Thyroid gland (tissue), 4 donors: Measurements from ENCODE around the gene PRKRIP1. TPM values are rescaled to one million over a fixed set of nuclear protein-coding genes. Genes with fewer than 3 reads are reported as not detected.

ENCODE experiments used
- DNase-seq, 2 donors: peaks; one replicate each; pipeline ENCODE4 v3.0.0-alpha.2; 2019
- H3K27ac ChIP-seq, 3 donors: fragments of 200-600 bp; sonication (generic); 1 replicate in 2 of 3; 2 replicates in 1 of 3; pipeline ENCODE4 v1.5.1; 2016 to 2019; ENCODE audit warnings: mild to moderate bottlenecking in 1 of 3, moderate library complexity in 1 of 3
- H3K27me3 ChIP-seq: fragments of 200-600 bp; sonication (generic); one replicate; pipeline ENCODE4 v1.5.1; 2019
- H3K36me3 ChIP-seq, 2 donors: fragments of 200-600 bp; sonication (generic); one replicate each; pipeline ENCODE4 v1.5.1; 2016 to 2019
- H3K4me1 ChIP-seq, 2 donors: fragments of 200-600 bp; sonication (generic); one replicate each; pipeline ENCODE4 v1.5.1; 2017 to 2019
- H3K4me3 ChIP-seq, 3 donors: fragments of 200-600 bp; sonication (generic); replicated peaks in 1 of 3; 1 replicate in 2 of 3; 2 replicates in 1 of 3; pipeline ENCODE4 v1.5.1; 2016; ENCODE audit warnings: mild to moderate bottlenecking in 1 of 3
- H3K9me3 ChIP-seq: fragments of 200-600 bp; sonication (generic); one replicate; pipeline ENCODE4 v1.5.1; 2017
- CTCF ChIP-seq, 6 experiments: fragments of 200-600 bp in 3 of 6; fragments of 450-650 bp in 3 of 6; sonication (generic) in 3 of 6; IDR thresholded peaks; one replicate each; pipeline ENCODE4 v1.5.1; 2016 to 2019; ENCODE audit warnings: antibody characterized with exemption in 6 of 6, mild to moderate bottlenecking in 2 of 6, inconsistent platforms in 1 of 6, moderate library complexity in 1 of 6
- POLR2A ChIP-seq, 2 donors: fragments of 450-650 bp; IDR thresholded peaks; one replicate each; pipeline ENCODE4 v1.6.1; 2017; ENCODE audit warnings: antibody characterized with exemption in 2 of 2, mild to moderate bottlenecking in 2 of 2, moderate library complexity in 1 of 2
- WGBS, 2 donors: methylation state at CpG; one replicate each; pipeline ENCODE4 v1.1.5; 2017; 5-methylcytosine and 5-hydroxymethylcytosine counted together
- intact Hi-C: fragments of 100-400 bp; cut with DNase I; formaldehyde crosslinking; loops from one replicate; pipeline ENCODE4 v1.15.1; 2023
- total RNA-seq, 4 donors: library from RNA; depleted of rRNA; stranded (reverse); fragments of >200 nt; gene quantifications; one replicate each; pipeline ENCODE4 v1.2.3, GENCODE V29; 2016

The PRKRIP1 gene
- total RNA-seq, 4 donors from 2014 or later, result 31.8 to 43.7 (median 37.7) TPM

GRCh38 chr7:102444961-102445673, 49.0 kb downstream of the PRKRIP1 start:
- peaks cover 14 to 27% of the 10 kb centered on the region in 2 donors for H3K36me3 ChIP-seq
- H3K27me3 ChIP-seq, result no peaks in the 10 kb centered on the region
- no peak for DNase-seq
- TF ChIP-seq POLR2A (IDR thresholded peaks at IDR 0.05), result no peak
- no peak for TF ChIP-seq CTCF (IDR thresholded peaks at IDR 0.05)
- H3K4me1 ChIP-seq, result peaks cover 0 to 4% of the 10 kb centered on the region in 2 donors
- H3K4me3 ChIP-seq, result no peak overlapping the region
- no peaks in the 10 kb centered on the region for H3K9me3 ChIP-seq
- 93 to 94% methylated on average over 17 of the region's 17 CpGs for WGBS, 2 donors
- no peak overlapping the region for H3K27ac ChIP-seq
- intact Hi-C loops, result no loop called here

DNA sequence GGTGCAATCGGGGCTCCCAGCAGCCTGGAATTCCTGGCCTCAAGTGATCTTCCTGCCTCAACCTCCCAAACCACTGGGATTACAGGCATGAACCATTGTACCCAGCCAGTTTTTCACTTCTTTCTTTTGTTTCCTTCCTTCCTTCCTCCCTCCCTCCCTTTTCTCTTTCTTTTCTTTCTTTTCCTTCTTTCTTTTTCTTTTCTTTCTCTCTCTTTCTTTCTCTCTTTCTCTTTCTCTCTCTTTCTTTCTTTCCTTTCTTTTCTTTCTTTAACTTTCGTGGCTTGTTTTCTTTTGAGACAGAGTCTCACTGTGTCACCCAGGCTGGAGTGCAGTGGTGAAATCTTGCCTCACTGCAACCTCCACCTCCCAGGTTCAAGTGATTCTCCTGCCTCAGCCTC, 49.5 kb downstream of the PRKRIP1 start:
- WGBS, 2 donors, result 50 to 90% methylated on average over 2 of the region's 2 CpGs
- H3K27ac ChIP-seq, result no peak overlapping the region

GRCh38 chr7:102446387-102447156, 50.4 kb downstream of the PRKRIP1 start:
- Histone ChIP-seq H3K4me1 (no peaks in the 10 kb centered on the region), H3K27ac (no peak overlapping the region), H3K4me3 (no peak overlapping the region), H3K9me3 (no peaks in the 10 kb centered on the region), H3K27me3 (no peaks in the 10 kb centered on the region), H3K36me3 (peaks cover 14 to 26% of the 10 kb centered on the region in 2 donors)
- WGBS, 2 donors, result 95 to 97% methylated on average over 39 to 41 of the region's 41 CpGs
- DNase-seq, result no peak
- TF ChIP-seq POLR2A (IDR thresholded peaks at IDR 0.05), result no peak
- no peak for TF ChIP-seq CTCF (IDR thresholded peaks at IDR 0.05)
- intact Hi-C loops, result no loop called here

More for the DNA sequence above, 49.5 kb downstream of the PRKRIP1 start:
- Histone ChIP-seq H3K27me3 (no peaks in the 10 kb centered on the region), H3K36me3 (peaks cover 14 to 27% of the 10 kb centered on the region in 2 donors), H3K4me1 (peaks cover 0 to under 1% of the 10 kb centered on the region in 2 donors), H3K4me3 (no peak overlapping the region), H3K9me3 (no peaks in the 10 kb centered on the region)
- no peak for DNase-seq
- intact Hi-C loops, result no loop called here
- TF ChIP-seq CTCF (IDR thresholded peaks at IDR 0.05) (no peak), POLR2A (IDR thresholded peaks at IDR 0.05) (no peak)

DNA sequence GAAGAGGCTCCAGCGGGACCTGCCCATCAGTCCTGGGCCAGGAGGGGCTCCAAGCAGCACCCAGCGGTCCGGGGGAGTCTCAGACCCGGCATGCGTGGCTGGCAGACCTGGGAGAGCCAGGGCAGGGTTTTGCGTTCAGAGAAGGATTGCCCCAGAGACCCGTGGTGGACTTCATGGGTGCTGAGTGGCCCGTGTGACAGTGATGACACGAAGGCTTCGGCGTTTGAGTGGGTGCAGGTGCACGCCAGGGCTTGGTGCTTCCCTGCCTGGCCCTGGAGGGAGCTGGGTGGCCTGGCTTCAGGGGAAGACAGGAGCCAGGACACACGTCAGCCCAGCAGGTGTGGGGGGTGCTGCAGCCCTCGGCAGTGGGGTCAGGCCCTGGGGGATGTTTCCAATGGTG, 51.1 kb downstream of the PRKRIP1 start:
- Histone ChIP-seq H3K4me1 (no peaks in the 10 kb centered on the region), H3K27me3 (no peaks in the 10 kb centered on the region), H3K4me3 (no peak overlapping the region), H3K9me3 (no peaks in the 10 kb centered on the region), H3K36me3 (peaks cover 14 to 21% of the 10 kb centered on the region in 2 donors), H3K27ac (no peak overlapping the region)
- intact Hi-C loops, result no loop called here
- no peak for DNase-seq
- 91 to 92% methylated on average over 6 to 14 of the region's 14 CpGs for WGBS, 2 donors
- TF ChIP-seq POLR2A (IDR thresholded peaks at IDR 0.05), result no peak
- no peak for TF ChIP-seq CTCF (IDR thresholded peaks at IDR 0.05)

GRCh38 chr7:102449136-102449535, 53.0 kb downstream of the PRKRIP1 start:
- Histone ChIP-seq H3K27me3 (no peaks in the 10 kb centered on the region), H3K27ac (no peak overlapping the region), H3K9me3 (no peaks in the 10 kb centered on the region), H3K4me3 (no peak overlapping the region), H3K36me3 (peaks cover 14 to 21% of the 10 kb centered on the region in 2 donors), H3K4me1 (no peaks in the 10 kb centered on the region)
- no peak for DNase-seq
- no peak for TF ChIP-seq POLR2A (IDR thresholded peaks at IDR 0.05)
- no peak for TF ChIP-seq CTCF (IDR thresholded peaks at IDR 0.05)
- WGBS, 2 donors, result 96 to 97% methylated on average over 14 to 15 of the region's 15 CpGs
- intact Hi-C loops, result no loop called here
